ENCODE measurements around the gene FAM193B.
A peak's percentile ranks its signal among the peaks of the same experiment; 100 is the strongest.

The FAM193B gene

DNA sequence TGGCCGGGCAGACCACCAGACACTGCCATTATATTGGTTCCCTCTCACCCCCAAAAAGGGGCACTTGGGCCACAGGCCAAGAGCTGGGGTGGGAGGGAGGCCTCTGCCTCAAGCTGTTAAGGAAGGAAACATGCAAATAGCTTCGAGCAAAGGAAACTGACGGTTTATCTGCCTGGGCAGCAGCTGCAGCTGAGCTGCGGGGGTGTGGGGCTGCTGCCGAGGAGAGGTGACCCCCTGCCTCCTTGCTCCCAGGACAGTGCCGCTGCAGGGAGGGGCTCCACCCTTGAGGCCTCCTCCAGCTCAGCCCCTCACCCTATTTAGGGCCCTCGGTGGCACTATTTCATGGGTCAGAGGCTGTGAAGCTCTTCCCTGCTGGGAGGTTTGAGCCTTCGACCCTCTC lies 45.5 kb downstream of the FAM193B start:
- peak overlapping the region; percentile 88 for H3K9ac ChIP-seq (ENCODE audit: low read length)
- peak overlapping the region; percentile 95 for H3K27ac ChIP-seq (ENCODE audit: low read depth, low read length)

DNA sequence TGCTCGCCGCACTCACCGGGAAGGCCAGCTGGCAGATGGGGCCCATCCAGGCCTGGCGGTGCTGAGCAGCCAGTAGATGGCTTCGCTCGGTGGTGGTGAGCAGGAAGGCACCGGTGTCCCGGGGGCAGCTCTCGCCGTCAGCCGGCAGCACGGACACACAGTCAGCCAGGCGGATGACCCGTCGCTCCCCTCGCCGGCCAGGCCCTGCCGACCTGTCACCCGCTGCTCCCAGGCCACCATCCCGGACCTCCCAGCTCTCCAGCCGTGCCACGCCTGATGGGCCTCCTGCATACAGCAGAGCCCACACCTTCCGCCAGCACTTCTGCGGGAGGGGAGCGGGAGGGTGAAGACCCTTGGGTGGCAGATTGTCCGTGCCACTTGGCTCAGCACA lies 46.1 kb downstream of the FAM193B start:
- Histone ChIP-seq H3K4me2 (ENCODE audit: low read depth, low read length, poor library complexity, severe bottlenecking) (peak overlapping the region; percentile 92), H3K27ac (ENCODE audit: low read depth, low read length) (peak overlapping the region; percentile 95)

More for the DNA sequence above, 45.5 kb downstream of the FAM193B start:
- peak overlapping the region; percentile 92 for H3K4me2 ChIP-seq (ENCODE audit: low read depth, low read length, poor library complexity, severe bottlenecking)
- peaks cover 35% of the 10 kb centered on the region for H3F3A ChIP-seq (ENCODE audit: insufficient read depth)
- H3K9me2 ChIP-seq (replicated peaks; ENCODE audit: insufficient read depth, low read length): no peaks in the 10 kb centered on the region
- H4K20me1 ChIP-seq (ENCODE audit: low read depth, low read length): no peaks in the 10 kb centered on the region
- TF ChIP-seq EZH2phosphoT487 (conservative IDR thresholded peaks at IDR 0.05; ENCODE audit: low read length) (no peak), CTCF (IDR thresholded peaks at IDR 0.05; ENCODE audit: insufficient read depth, low read length, poor library complexity, severe bottlenecking) (no peak)
- H3K4me3 ChIP-seq (ENCODE audit: insufficient read depth, low read length, poor library complexity, severe bottlenecking): peak overlapping the region; percentile 66
- H2AFZ ChIP-seq (ENCODE audit: low read depth, low read length, severe bottlenecking): no peak overlapping the region
- peaks cover 5% of the 10 kb centered on the region for H3K36me3 ChIP-seq (ENCODE audit: low read length)
- H3K27me3 ChIP-seq (ENCODE audit: low read length): no peaks in the 10 kb centered on the region
- peaks cover 20% of the 10 kb centered on the region; the same call in 1 of the 2 replicates for H3K79me2 ChIP-seq (ENCODE audit: insufficient read depth, low read length)
- H3K9me3 ChIP-seq (ENCODE audit: insufficient read depth, low read length): no peaks in the 10 kb centered on the region

DNA sequence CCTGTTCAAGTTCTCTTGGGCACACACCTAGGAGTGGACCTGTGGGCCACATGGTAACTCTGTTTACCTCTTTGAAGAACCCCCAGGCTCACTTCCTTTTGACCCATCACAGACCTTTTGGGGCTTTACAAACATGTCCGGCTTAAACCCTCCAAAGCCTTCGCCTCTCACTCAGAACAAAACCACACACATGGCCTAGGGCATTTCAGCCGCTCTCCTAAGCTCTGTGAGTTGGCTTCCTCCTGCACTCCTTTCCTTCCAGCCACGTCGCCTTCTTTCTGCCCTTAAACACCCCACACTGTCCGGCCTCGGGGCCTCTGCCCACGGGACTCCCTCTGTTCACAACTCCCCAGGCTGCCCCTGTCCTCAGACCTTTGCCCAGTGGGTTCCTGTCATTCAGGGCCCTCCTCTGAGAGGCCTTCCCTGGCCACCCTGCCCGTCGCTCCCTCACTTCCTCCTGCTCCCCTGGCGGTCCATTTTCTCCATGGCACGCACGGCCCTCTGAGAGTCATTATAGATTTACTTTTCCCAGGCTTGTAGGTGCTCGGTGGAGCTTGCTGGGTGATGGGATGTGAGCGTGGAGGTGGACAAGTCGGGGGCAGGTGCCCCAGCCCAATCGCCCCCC lies 46.7 kb downstream of the FAM193B start:
- H3K4me2 ChIP-seq (ENCODE audit: low read depth, low read length, poor library complexity, severe bottlenecking): peak overlapping the region; percentile 92
- peak overlapping the region; percentile 95 for H3K27ac ChIP-seq (ENCODE audit: low read depth, low read length)
- H3K9me2 ChIP-seq (replicated peaks; ENCODE audit: insufficient read depth, low read length): no peaks in the 10 kb centered on the region
- TF ChIP-seq EZH2phosphoT487 (conservative IDR thresholded peaks at IDR 0.05; ENCODE audit: low read length) (no peak), CTCF (IDR thresholded peaks at IDR 0.05; ENCODE audit: insufficient read depth, low read length, poor library complexity, severe bottlenecking) (no peak)
- no peak overlapping the region for H3K4me3 ChIP-seq (ENCODE audit: insufficient read depth, low read length, poor library complexity, severe bottlenecking)
- H3K9ac ChIP-seq (ENCODE audit: low read length): peak overlapping the region; percentile 88
- H2AFZ ChIP-seq (ENCODE audit: low read depth, low read length, severe bottlenecking): no peak overlapping the region
- H3F3A ChIP-seq (ENCODE audit: insufficient read depth): peaks cover 37% of the 10 kb centered on the region
- no peaks in the 10 kb centered on the region for H3K9me3 ChIP-seq (ENCODE audit: insufficient read depth, low read length)
- peaks cover 20% of the 10 kb centered on the region; the same call in 1 of the 2 replicates for H3K79me2 ChIP-seq (ENCODE audit: insufficient read depth, low read length)
- peaks cover 5% of the 10 kb centered on the region for H3K36me3 ChIP-seq (ENCODE audit: low read length)
- no peaks in the 10 kb centered on the region for H3K27me3 ChIP-seq (ENCODE audit: low read length)
- no peaks in the 10 kb centered on the region for H4K20me1 ChIP-seq (ENCODE audit: low read depth, low read length)

More for the DNA sequence above, 46.1 kb downstream of the FAM193B start:
- Histone ChIP-seq H3K9ac (ENCODE audit: low read length) (peak overlapping the region; percentile 88), H3K36me3 (ENCODE audit: low read length) (peaks cover 5% of the 10 kb centered on the region), H3K4me3 (ENCODE audit: insufficient read depth, low read length, poor library complexity, severe bottlenecking) (peak overlapping the region; percentile 66), H3F3A (ENCODE audit: insufficient read depth) (peaks cover 35% of the 10 kb centered on the region), H3K9me2 (replicated peaks; ENCODE audit: insufficient read depth, low read length) (no peaks in the 10 kb centered on the region), H4K20me1 (ENCODE audit: low read depth, low read length) (no peaks in the 10 kb centered on the region), H3K79me2 (ENCODE audit: insufficient read depth, low read length) (peaks cover 20% of the 10 kb centered on the region; the same call in 1 of the 2 replicates), H3K27me3 (ENCODE audit: low read length) (no peaks in the 10 kb centered on the region), H3K9me3 (ENCODE audit: insufficient read depth, low read length) (no peaks in the 10 kb centered on the region), H2AFZ (ENCODE audit: low read depth, low read length, severe bottlenecking) (no peak overlapping the region)
- TF ChIP-seq EZH2phosphoT487 (conservative IDR thresholded peaks at IDR 0.05; ENCODE audit: low read length) (no peak), CTCF (IDR thresholded peaks at IDR 0.05; ENCODE audit: insufficient read depth, low read length, poor library complexity, severe bottlenecking) (no peak)
